Esophagus muscularis mucosa (tissue), 4 donors: ENCODE results near the gene TOX2. TPM values are rescaled to one million over a fixed set of nuclear protein-coding genes. Genes with fewer than 3 reads are reported as not detected.

Experiments used
- DNase-seq: peaks from one replicate; pipeline ENCODE4 v3.0.0-alpha.2; 2017; ENCODE audit errors: extremely low spot score
- H3K27ac ChIP-seq, 4 donors: fragments of 200-600 bp; sonication (generic); replicated peaks in 1 of 4; 1 replicate in 3 of 4; 2 replicates in 1 of 4; pipeline ENCODE4 v1.5.1; 2016 to 2019; ENCODE audit warnings: mild to moderate bottlenecking in 1 of 4
- H3K27me3 ChIP-seq, 4 donors: fragments of 200-600 bp; sonication (generic); one replicate each; pipeline versions ENCODE4 v1.5.1 to v1.6.0; 2016 to 2019
- H3K36me3 ChIP-seq, 4 donors: fragments of 200-600 bp; sonication (generic); one replicate each; pipeline ENCODE4 v1.5.1; 2016 to 2019
- H3K4me1 ChIP-seq, 4 donors: fragments of 200-600 bp; sonication (generic); one replicate each; pipeline ENCODE4 v1.5.1; 2016 to 2019
- H3K4me3 ChIP-seq, 4 donors: fragments of 200-600 bp; sonication (generic); 1 replicate in 2 of 4; 2 replicates in 2 of 4; pipeline ENCODE4 v1.5.1; 2016 to 2019; ENCODE audit warnings: mild to moderate bottlenecking in 4 of 4, moderate library complexity in 1 of 4
- H3K9me3 ChIP-seq, 4 donors: fragments of 200-600 bp; sonication (generic); 1 replicate in 3 of 4; 2 replicates in 1 of 4; pipeline ENCODE4 v1.5.1; 2016 to 2019
- CTCF ChIP-seq, 3 experiments: fragments of 200-600 bp in 2 of 3; fragments of 450-650 bp in 1 of 3; sonication (generic) in 2 of 3; IDR thresholded peaks; one replicate each; pipeline ENCODE4 v1.5.1; 2017 to 2019; ENCODE audit warnings: antibody characterized with exemption in 3 of 3, mild to moderate bottlenecking in 2 of 3, moderate library complexity in 1 of 3
- EP300 ChIP-seq: sonication (generic); formaldehyde crosslinking; IDR thresholded peaks from one replicate; pipeline ENCODE4 v1.6.1; 2017; ENCODE audit warnings: antibody characterized with exemption
- POLR2A ChIP-seq: fragments of 450-650 bp; IDR thresholded peaks from one replicate; pipeline ENCODE4 v1.6.1; 2017; ENCODE audit warnings: antibody characterized with exemption, moderate library complexity, mild to moderate bottlenecking, low read depth
- POLR2AphosphoS5 ChIP-seq, 2 donors: sonication (generic); formaldehyde crosslinking; IDR thresholded peaks; one replicate each; pipeline ENCODE4 v1.6.1; 2017; ENCODE audit warnings: antibody characterized with exemption in 2 of 2
- WGBS: methylation state at CpG from one replicate; pipeline ENCODE4 v1.1.5; 2018; 5-methylcytosine and 5-hydroxymethylcytosine counted together
- intact Hi-C: fragments of 100-400 bp; cut with DNase I; formaldehyde crosslinking; loops from one replicate; pipeline ENCODE4 v1.15.1; 2023
- total RNA-seq, 4 donors: library from RNA; depleted of rRNA; stranded (reverse); fragments of >200 nt; gene quantifications; one replicate each; pipeline versions ENCODE4 v1.1.0 to v1.2.1, GENCODE V29; 2016

The TOX2 gene
- total RNA-seq, 4 donors from 2014 or later: 19.4 to 39.5 (median 32.8) TPM

- no peaks in the 10 kb centered on the region for H3K36me3 ChIP-seq
- intact Hi-C loops: no loop called here
- no peak overlapping the region for H3K27ac ChIP-seq
- peaks cover 16 to 60% (median 52%) of the 10 kb centered on the region in 4 donors for H3K4me1 ChIP-seq
- H3K4me3 ChIP-seq: no peak overlapping the region
- TF ChIP-seq CTCF (IDR thresholded peaks at IDR 0.05) (no peak), POLR2AphosphoS5 (IDR thresholded peaks at IDR 0.05) (no peak), POLR2A (no peak), EP300 (no peak)
- 78% methylated on average over 6 of the region's 7 CpGs for WGBS
- H3K27me3 ChIP-seq: no peaks in the 10 kb centered on the region
- H3K9me3 ChIP-seq: no peaks in the 10 kb centered on the region
- no peak for DNase-seq
Observed at GRCh38 chr20:43936805-43937204, 22.2 kb downstream of the TOX2 start.

- Histone ChIP-seq H3K4me1 (peaks cover 17 to 68% (median 59%) of the 10 kb centered on the region in 4 donors), H3K27ac (no peak overlapping the region), H3K9me3 (no peaks in the 10 kb centered on the region), H3K27me3 (no peaks in the 10 kb centered on the region), H3K4me3 (no peak overlapping the region), H3K36me3 (no peaks in the 10 kb centered on the region)
- WGBS: 70% methylated on average over 2 of the region's 7 CpGs
- no peak for DNase-seq
- TF ChIP-seq POLR2A (no peak), POLR2AphosphoS5 (IDR thresholded peaks at IDR 0.05) (no peak), EP300 (no peak), CTCF (IDR thresholded peaks at IDR 0.05) (no peak)
- intact Hi-C loops: no loop called here
Observed at GRCh38 chr20:43937591-43937990, 22.9 kb downstream of the TOX2 start.

- 82% methylated on average over 8 of the region's 12 CpGs for WGBS
- intact Hi-C loops: no loop called here
Observed at GRCh38 chr20:43938017-43938655, 23.5 kb downstream of the TOX2 start.

GRCh38 chr20:43938932-43939761 lies 24.5 kb downstream of the TOX2 start:
- H3K36me3 ChIP-seq: no peaks in the 10 kb centered on the region
- no peak for TF ChIP-seq EP300
- no peak for TF ChIP-seq CTCF (IDR thresholded peaks at IDR 0.05)
- no peak for TF ChIP-seq POLR2A
- peak; percentile 44 to 57 for TF ChIP-seq POLR2AphosphoS5 (IDR thresholded peaks at IDR 0.05)
- 42% methylated on average over 6 of the region's 9 CpGs for WGBS
- H3K4me3 ChIP-seq: no peak overlapping the region
- no peaks in the 10 kb centered on the region for H3K27me3 ChIP-seq
- H3K9me3 ChIP-seq: no peaks in the 10 kb centered on the region
- intact Hi-C loops: no loop called here
- DNase-seq: no peak
- peaks cover 22 to 76% (median 67%) of the 10 kb centered on the region in 4 donors for H3K4me1 ChIP-seq
- no peak overlapping the region for H3K27ac ChIP-seq

More at GRCh38 chr20:43938017-43938655, 23.5 kb downstream of the TOX2 start:
- Histone ChIP-seq H3K9me3 (no peaks in the 10 kb centered on the region), H3K27ac (no peak overlapping the region), H3K4me1 (peaks cover 22 to 74% (median 64%) of the 10 kb centered on the region in 4 donors), H3K27me3 (no peaks in the 10 kb centered on the region), H3K4me3 (no peak overlapping the region), H3K36me3 (no peaks in the 10 kb centered on the region)
- DNase-seq: no peak
- TF ChIP-seq POLR2AphosphoS5 (IDR thresholded peaks at IDR 0.05): no peak
- no peak for TF ChIP-seq EP300
- no peak for TF ChIP-seq POLR2A
- TF ChIP-seq CTCF (IDR thresholded peaks at IDR 0.05): no peak
